DOHH2 (cell line): ENCODE measurements around the gene PI16.

ENCODE experiments used
- H3F3A ChIP-seq: fragments of 200-600 bp; sonication (generic), shearing (Covaris generic); 2 replicates; pipeline ENCODE4 v1.6.0; 2016; ENCODE audit warnings: antibody characterized with exemption, mild to moderate bottlenecking; ENCODE audit not compliant: control insufficient read depth, insufficient read depth
- H3K27ac ChIP-seq: fragments of 200-600 bp; sonication (generic); 2 replicates; pipeline ENCODE4 v1.5.1; 2014; ENCODE audit warnings: low read depth, mild to moderate bottlenecking, low read length, moderate library complexity
- H3K27me3 ChIP-seq: fragments of 200-600 bp; sonication (generic); 2 replicates; pipeline ENCODE4 v1.6.1; 2014; ENCODE audit warnings: mild to moderate bottlenecking, low read length, mixed read lengths; ENCODE audit not compliant: control insufficient read depth
- H3K36me3 ChIP-seq: fragments of 200-600 bp; sonication (generic); 2 replicates; pipeline ENCODE4 v1.6.1; 2014; ENCODE audit warnings: mild to moderate bottlenecking, low read length, moderate library complexity, mixed read lengths; ENCODE audit not compliant: control insufficient read depth
- H3K4me1 ChIP-seq: fragments of 200-600 bp; sonication (generic); 2 replicates; pipeline ENCODE4 v1.6.1; 2014; ENCODE audit warnings: mild to moderate bottlenecking, low read length, mixed read lengths; ENCODE audit not compliant: control insufficient read depth
- H3K4me2 ChIP-seq: fragments of 200-600 bp; sonication (generic); 2 replicates; pipeline ENCODE4 v1.6.0; 2014; ENCODE audit warnings: mild to moderate bottlenecking, low read length, moderate library complexity
- H3K4me3 ChIP-seq: fragments of 200-600 bp; sonication (generic); 2 replicates; pipeline ENCODE4 v1.5.1; 2014; ENCODE audit warnings: mild to moderate bottlenecking, low read length, mixed read lengths
- H3K79me2 ChIP-seq: fragments of 200-600 bp; sonication (generic); 2 replicates; pipeline ENCODE4 v1.6.1; 2014; ENCODE audit warnings: mild to moderate bottlenecking, low read length, mixed read lengths; ENCODE audit not compliant: control insufficient read depth
- H3K9me2 ChIP-seq: fragments of 200-600 bp; sonication (generic); replicated peaks from 2 replicates; pipeline ENCODE4 v1.6.1; 2014; ENCODE audit warnings: mild to moderate bottlenecking, low read length, mixed read lengths; ENCODE audit not compliant: control insufficient read depth
- H3K9me3 ChIP-seq: fragments of 200-600 bp; sonication (generic); 2 replicates; pipeline ENCODE4 v1.6.1; 2014; ENCODE audit warnings: antibody characterized with exemption, low read length, mixed read lengths; ENCODE audit not compliant: control insufficient read depth, insufficient read depth
- H4K20me1 ChIP-seq: fragments of 200-600 bp; sonication (generic); 2 replicates; pipeline ENCODE4 v1.6.0; 2014; ENCODE audit warnings: low read depth, mild to moderate bottlenecking, antibody characterized with exemption, low read length, moderate library complexity; ENCODE audit not compliant: control insufficient read depth, insufficient read depth
- CTCF ChIP-seq: fragments of 200-600 bp; sonication (generic); IDR thresholded peaks from one replicate; pipeline ENCODE4 v1.5.1; 2014; ENCODE audit warnings: antibody characterized with exemption, mild to moderate bottlenecking, low read depth, low read length; ENCODE audit not compliant: poor library complexity, severe bottlenecking
- EZH2phosphoT487 ChIP-seq: fragments of 200-600 bp; sonication (generic); IDR thresholded peaks from 2 replicates; pipeline ENCODE4 v1.6.1; 2017; ENCODE audit warnings: borderline replicate concordance, mild to moderate bottlenecking, antibody characterized with exemption, low read length, moderate library complexity, mixed read lengths

Gene PI16

GRCh38 chr6:36920049-36920448 is 34.5 kb upstream of the PI16 start:
- peaks cover 21% of the 10 kb centered on the region for H3K36me3 ChIP-seq
- no peak for TF ChIP-seq CTCF
- TF ChIP-seq EZH2phosphoT487: no peak
- no peaks in the 10 kb centered on the region for H3K9me3 ChIP-seq
- no peaks in the 10 kb centered on the region for H3F3A ChIP-seq
- H4K20me1 ChIP-seq: no peaks in the 10 kb centered on the region; the same call in 1 of the 2 replicates
- no peaks in the 10 kb centered on the region for H3K9me2 ChIP-seq
- no peak overlapping the region for H3K27ac ChIP-seq
- H3K4me1 ChIP-seq: no peaks in the 10 kb centered on the region
- no peaks in the 10 kb centered on the region for H3K27me3 ChIP-seq
- no peak overlapping the region for H3K4me2 ChIP-seq
- H3K79me2 ChIP-seq: no peaks in the 10 kb centered on the region
- H3K4me3 ChIP-seq: no peak overlapping the region

- no peak overlapping the region for H3K4me3 ChIP-seq
- H3K4me2 ChIP-seq: no peak overlapping the region
- H3K4me1 ChIP-seq: no peaks in the 10 kb centered on the region
- no peaks in the 10 kb centered on the region for H3K9me2 ChIP-seq
- H4K20me1 ChIP-seq: no peaks in the 10 kb centered on the region; the same call in 1 of the 2 replicates
- H3K9me3 ChIP-seq: no peaks in the 10 kb centered on the region
- no peaks in the 10 kb centered on the region for H3F3A ChIP-seq
- H3K27me3 ChIP-seq: no peaks in the 10 kb centered on the region
- H3K79me2 ChIP-seq: no peaks in the 10 kb centered on the region
- TF ChIP-seq CTCF (no peak), EZH2phosphoT487 (no peak)
- no peak overlapping the region for H3K27ac ChIP-seq
- peaks cover 17% of the 10 kb centered on the region for H3K36me3 ChIP-seq
Measured at GRCh38 chr6:36920546-36920945, 34.0 kb upstream of the PI16 start.

GRCh38 chr6:36924131-36924530 is 30.4 kb upstream of the PI16 start:
- Histone ChIP-seq H4K20me1 (no peaks in the 10 kb centered on the region; the same call in 1 of the 2 replicates), H3K79me2 (no peaks in the 10 kb centered on the region), H3K27me3 (no peaks in the 10 kb centered on the region), H3K4me1 (no peaks in the 10 kb centered on the region), H3K4me3 (no peak overlapping the region), H3K36me3 (no peaks in the 10 kb centered on the region; the same call in 1 of the 2 replicates), H3K4me2 (no peak overlapping the region), H3K27ac (no peak overlapping the region), H3K9me3 (no peaks in the 10 kb centered on the region), H3F3A (no peaks in the 10 kb centered on the region), H3K9me2 (no peaks in the 10 kb centered on the region)
- TF ChIP-seq CTCF (no peak), EZH2phosphoT487 (no peak)
